Suppressor macrophage treated with lipopolysaccharide for 1 hour (primary cell): Measurements from ENCODE around the gene ARAP2.
"Not testable (repeated sequence)": the region's sequence is repeated elsewhere in the genome, so short reads cannot be mapped to it uniquely, and the experiment has no call there.

Source experiments
- DNase-seq, 3 donors: peaks; one replicate each; pipeline ENCODE4 v3.0.0-alpha.2; 2020 to 2022

The ARAP2 gene

GRCh38 chr4:36183232-36183631 lies 61.1 kb downstream of the ARAP2 start:
- no peak for DNase-seq

GRCh38 chr4:36182315-36182714 lies 62.0 kb downstream of the ARAP2 start:
- not testable (repeated sequence) for DNase-seq

GRCh38 chr4:36180206-36180605 lies 64.1 kb downstream of the ARAP2 start:
- no peak for DNase-seq

- DNase-seq = no peak
Observed at GRCh38 chr4:36178484-36178883, 65.8 kb downstream of the ARAP2 start.

- no peak for DNase-seq
Observed at GRCh38 chr4:36177946-36178345, 66.4 kb downstream of the ARAP2 start.

- no peak for DNase-seq
Observed at GRCh38 chr4:36174570-36174969, 69.7 kb downstream of the ARAP2 start.

- DNase-seq = no peak
Observed at GRCh38 chr4:36173905-36174304, 70.4 kb downstream of the ARAP2 start.

GRCh38 chr4:36172656-36173055 lies 71.7 kb downstream of the ARAP2 start:
- DNase-seq = no peak

GRCh38 chr4:36168127-36168878 lies 76.0 kb downstream of the ARAP2 start:
- DNase-seq = peak in 2 of 3 donors; percentile 47 to 52

- DNase-seq = no peak
Observed at GRCh38 chr4:36165631-36166005, 78.7 kb downstream of the ARAP2 start.

GRCh38 chr4:36164900-36165630 lies 79.2 kb downstream of the ARAP2 start:
- no peak for DNase-seq

GRCh38 chr4:36163198-36163597 lies 81.1 kb downstream of the ARAP2 start:
- DNase-seq = no peak

- no peak for DNase-seq
Observed at GRCh38 chr4:36159208-36159607, 85.1 kb downstream of the ARAP2 start.

GRCh38 chr4:36152735-36153134 lies 91.6 kb downstream of the ARAP2 start:
- DNase-seq = no peak

GRCh38 chr4:36142504-36142903 lies 101.8 kb downstream of the ARAP2 start:
- peak; percentile 53 to 74 (median 73) for DNase-seq

GRCh38 chr4:36141186-36141585 lies 103.1 kb downstream of the ARAP2 start:
- DNase-seq = no peak

GRCh38 chr4:36140421-36140820 lies 103.9 kb downstream of the ARAP2 start:
- no peak for DNase-seq

- DNase-seq = no peak
Observed at GRCh38 chr4:36138220-36138619, 106.1 kb downstream of the ARAP2 start.

GRCh38 chr4:36137336-36137735 lies 107.0 kb downstream of the ARAP2 start:
- DNase-seq = no peak

- peak; percentile 50 to 79 (median 73) for DNase-seq
Observed at GRCh38 chr4:36133658-36134057, 110.7 kb downstream of the ARAP2 start.

GRCh38 chr4:36133086-36133485 lies 111.2 kb downstream of the ARAP2 start:
- no peak for DNase-seq

- DNase-seq = no peak
Observed at GRCh38 chr4:36130641-36131040, 113.7 kb downstream of the ARAP2 start.

GRCh38 chr4:36128689-36129088 lies 115.6 kb downstream of the ARAP2 start:
- peak; percentile 23 to 70 (median 62) for DNase-seq

GRCh38 chr4:36123906-36124305 lies 120.4 kb downstream of the ARAP2 start:
- peak in 2 of 3 donors; percentile 43 to 52 for DNase-seq
